Ovary (tissue), 9 donors: Measurements from ENCODE around the gene MOB3B. TPM values are rescaled to one million over a fixed set of nuclear protein-coding genes. Genes with fewer than 3 reads are reported as not detected.

Experiments
- DNase-seq, 5 donors: peaks; one replicate each; pipeline ENCODE4 v3.0.0-alpha.2; 2019 to 2020
- H3K27ac ChIP-seq, 2 donors: fragments of 200-600 bp; one replicate each; pipeline versions ENCODE4 v1.5.1 to v1.8.0; 2019 to 2022
- H3K27me3 ChIP-seq: fragments of 200-600 bp; one replicate; pipeline ENCODE4 v1.8.0; 2022
- H3K36me3 ChIP-seq: fragments of 200-600 bp; sonication (generic); one replicate; pipeline ENCODE4 v1.5.1; 2019
- H3K4me1 ChIP-seq: one replicate; pipeline ENCODE4 v1.8.1; 2013; ENCODE audit warnings: mild to moderate bottlenecking, moderate library complexity; ENCODE audit not compliant: insufficient read depth
- H3K4me3 ChIP-seq: fragments of 200-600 bp; sonication (generic); one replicate; pipeline ENCODE4 v1.5.1; 2017
- H3K9me3 ChIP-seq, 2 donors: fragments of 200-600 bp in 1 of 2; sonication (generic) in 1 of 2; one replicate each; pipeline versions ENCODE4 v1.5.1 to v1.8.1; 2013 to 2019; ENCODE audit warnings: mild to moderate bottlenecking in 1 of 2, moderate library complexity in 1 of 2
- EP300 ChIP-seq: sonication (generic); formaldehyde crosslinking; IDR thresholded peaks from one replicate; pipeline ENCODE4 v1.6.1; 2017; ENCODE audit warnings: antibody characterized with exemption
- POLR2A ChIP-seq: fragments of 450-650 bp; IDR thresholded peaks from one replicate; pipeline ENCODE4 v1.6.1; 2017; ENCODE audit warnings: antibody characterized with exemption, mild to moderate bottlenecking, moderate library complexity
- WGBS, 3 donors: extraction: QIAGEN DNeasy Blood & Tissue Kit in 1 of 3; methylation state at CpG; one replicate each; pipeline versions ENCODE4 v1.1.5 to v1.1.7; 2013 to 2017; 5-methylcytosine and 5-hydroxymethylcytosine counted together
- intact Hi-C, 4 donors: fragments of 100-400 bp; cut with DNase I; formaldehyde crosslinking; loops; one replicate each; pipeline versions ENCODE4 v1.11.0 to v1.15.1; 2022 to 2023
- polyA plus RNA-seq, 2 donors: library from polyadenylated mRNA; stranded (reverse); fragments of 200-250 nt in 1 of 2; fragments of 350-450 nt in 1 of 2; fragmentation: Illumina TruSeq in 1 of 2; extraction: RNeasy Lipid Tissue Mini Kit (QIAGEN cat#74804) in 1 of 2; gene quantifications; one replicate each; pipeline ENCODE4 v1.2.3, GENCODE V29; 2013 to 2014
- total RNA-seq, 7 donors: library from RNA; depleted of rRNA in 2 of 7; stranded (reverse); fragments of >200 nt in 2 of 7; fragmentation: NEBNext Ultra II Directional in 3 of 7; extraction: Animal tissue kit (Norgen Biotek cat#: 25700) in 3 of 7; gene quantifications; one replicate each; pipeline versions ENCODE4 v1.1.0 to v1.2.4, GENCODE V29; 2016 to 2023
- TF ChIP-seq, protein P1 (sequence below), 3 donors: fragments of 450-650 bp in 2 of 3; fragments of 200-600 bp in 1 of 3; IDR thresholded peaks; one replicate each; pipeline versions ENCODE4 v1.5.1 to v1.8.0; 2016 to 2022; ENCODE audit warnings: antibody characterized with exemption in 3 of 3, mild to moderate bottlenecking in 1 of 3
- donor health status: DM: no; HTN: no; CAD: no; lungs with moderate emphysema.
- donor health status: DM: no; HTN: no; CAD: no.
- donor health status: Bipolar disorder and iron deficiency.
- donor health status: DM: yes; HTN: yes; CAD: no.
- donor health status: DM: no; HTN: no; CAD: no.
- donor health status: DM: yes; HTN: yes; CAD: no.

MOB3B gene
- total and polyA plus RNA-seq, 9 donors: 16.3 to 68.2 (median 28.1) TPM

DNA sequence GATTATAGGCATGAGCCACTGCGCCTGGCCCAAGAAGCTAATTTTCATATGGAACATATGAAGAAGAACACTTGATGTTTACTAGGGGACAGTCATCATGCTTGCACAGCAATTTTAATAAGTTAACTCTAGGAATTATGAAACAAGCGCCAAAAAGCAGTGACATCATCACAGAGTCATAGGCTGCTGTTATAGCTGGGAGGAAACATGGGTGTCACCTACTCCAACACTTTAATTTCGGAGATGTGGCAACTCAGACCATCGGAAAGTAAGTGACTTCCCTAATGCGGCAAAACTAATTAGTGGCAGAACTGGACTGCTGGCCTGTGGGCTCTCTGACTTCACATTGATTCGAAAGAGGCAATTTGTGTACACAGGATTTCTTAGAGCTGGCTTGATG, 194.5 kb downstream of the MOB3B start:
- no peak for DNase-seq
- TF ChIP-seq POLR2A (no peak), EP300 (no peak)
- TF ChIP-seq, protein P1, sequence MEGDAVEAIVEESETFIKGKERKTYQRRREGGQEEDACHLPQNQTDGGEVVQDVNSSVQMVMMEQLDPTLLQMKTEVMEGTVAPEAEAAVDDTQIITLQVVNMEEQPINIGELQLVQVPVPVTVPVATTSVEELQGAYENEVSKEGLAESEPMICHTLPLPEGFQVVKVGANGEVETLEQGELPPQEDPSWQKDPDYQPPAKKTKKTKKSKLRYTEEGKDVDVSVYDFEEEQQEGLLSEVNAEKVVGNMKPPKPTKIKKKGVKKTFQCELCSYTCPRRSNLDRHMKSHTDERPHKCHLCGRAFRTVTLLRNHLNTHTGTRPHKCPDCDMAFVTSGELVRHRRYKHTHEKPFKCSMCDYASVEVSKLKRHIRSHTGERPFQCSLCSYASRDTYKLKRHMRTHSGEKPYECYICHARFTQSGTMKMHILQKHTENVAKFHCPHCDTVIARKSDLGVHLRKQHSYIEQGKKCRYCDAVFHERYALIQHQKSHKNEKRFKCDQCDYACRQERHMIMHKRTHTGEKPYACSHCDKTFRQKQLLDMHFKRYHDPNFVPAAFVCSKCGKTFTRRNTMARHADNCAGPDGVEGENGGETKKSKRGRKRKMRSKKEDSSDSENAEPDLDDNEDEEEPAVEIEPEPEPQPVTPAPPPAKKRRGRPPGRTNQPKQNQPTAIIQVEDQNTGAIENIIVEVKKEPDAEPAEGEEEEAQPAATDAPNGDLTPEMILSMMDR (IDR thresholded peaks at IDR 0.05): no peak
- H3K9me3 ChIP-seq: no peaks in the 10 kb centered on the region
- no peaks in the 10 kb centered on the region for H3K27me3 ChIP-seq
- no peak overlapping the region for H3K27ac ChIP-seq
- H3K4me1 ChIP-seq: peaks cover 27% of the 10 kb centered on the region
- no peaks in the 10 kb centered on the region for H3K36me3 ChIP-seq
- intact Hi-C loops: loop anchor here in 3 of 4 donors (5.0 kb wide), 2 partner anchors 192 to 202 kb away; partner anchors contain the start of gene MOB3B (in 2 of the 3)
- no peak overlapping the region for H3K4me3 ChIP-seq
- 88 to 99% (median 95%) methylated on average over 6 of the region's 6 CpGs for WGBS, 3 donors

DNA sequence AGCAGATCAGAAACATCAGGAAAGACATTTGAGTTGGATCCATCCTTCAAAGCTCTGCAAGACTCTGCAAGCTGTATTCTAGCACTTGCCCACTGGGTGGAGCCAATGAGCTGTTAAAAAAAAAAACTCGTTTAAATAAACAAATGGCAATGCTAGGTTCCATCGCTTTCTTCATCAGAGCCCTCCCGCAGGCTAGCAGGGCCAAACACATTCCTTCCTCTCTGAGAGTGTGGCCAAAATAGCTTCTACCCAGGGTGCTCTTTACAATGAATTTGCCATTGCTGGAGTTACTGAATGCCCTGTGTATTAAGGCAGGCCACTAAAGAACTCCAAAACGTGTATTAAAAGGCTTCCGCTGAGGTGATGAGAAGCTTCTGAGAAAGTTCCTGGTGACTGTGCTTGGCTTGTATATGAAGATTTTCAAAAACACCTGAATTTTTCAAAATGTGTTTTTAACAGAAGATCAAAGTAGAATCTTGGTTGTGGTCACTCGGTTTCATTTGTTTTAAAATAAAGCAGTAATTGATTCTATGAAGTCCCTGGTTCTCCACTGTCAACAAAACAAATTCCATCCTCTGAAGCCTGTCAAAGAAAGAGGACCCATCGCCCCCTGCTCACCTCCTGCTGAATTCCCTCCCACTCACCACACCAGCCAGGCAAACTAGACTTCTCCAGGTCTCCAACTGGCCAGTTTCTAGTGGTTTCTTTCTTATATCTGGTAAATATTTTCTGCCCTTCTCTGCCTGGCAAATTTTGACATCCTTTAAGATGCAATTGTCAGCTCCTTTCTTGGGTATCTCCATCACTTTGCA, 196.2 kb downstream of the MOB3B start:
- DNase-seq: peak; percentile 66 to 71 (median 67)

DNA sequence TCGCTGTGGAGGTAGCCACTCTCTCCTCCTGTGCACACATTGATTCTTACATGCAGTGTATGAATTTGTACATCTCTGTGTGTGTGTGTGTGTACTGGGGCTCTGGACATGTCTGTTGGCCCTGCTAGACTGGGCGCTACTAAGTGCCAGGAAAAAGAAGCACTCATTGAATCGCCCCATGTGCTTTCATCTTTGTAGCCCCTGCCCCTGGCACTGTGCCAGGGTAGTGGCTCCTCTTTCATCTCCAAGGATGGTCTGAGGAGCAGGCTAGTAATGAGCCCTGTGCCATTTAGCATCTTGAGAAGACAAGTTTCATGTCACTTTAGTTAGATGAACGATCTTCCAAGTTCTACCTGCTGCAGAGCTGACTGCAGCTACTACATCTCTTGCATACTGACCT, 198.2 kb downstream of the MOB3B start:
- Histone ChIP-seq H3K4me3 (no peak overlapping the region), H3K27ac (no peak overlapping the region), H3K27me3 (no peaks in the 10 kb centered on the region), H3K4me1 (peaks cover 1% of the 10 kb centered on the region), H3K9me3 (no peaks in the 10 kb centered on the region), H3K36me3 (no peaks in the 10 kb centered on the region)
- TF ChIP-seq, protein P1 (IDR thresholded peaks at IDR 0.05): no peak
- no peak for TF ChIP-seq POLR2A
- no peak for TF ChIP-seq EP300
- WGBS, 3 donors: 85 to 91% (median 88%) methylated on average over 4 of the region's 4 CpGs
- intact Hi-C loops: loop anchor here in 1 of 4 donors (5.0 kb wide), 1 partner anchor 216 kb away; no protein-coding TSS in a partner anchor
- DNase-seq: no peak

More for the DNA sequence above, 196.2 kb downstream of the MOB3B start:
- WGBS, 3 donors: 30 to 40% (median 32%) methylated on average over 7 of the region's 7 CpGs
- intact Hi-C loops: loop anchor here in 2 of 4 donors (2.0 to 5.0 kb wide), 2 partner anchors 214 to 215 kb away; no protein-coding TSS in a partner anchor
- no peak overlapping the region for H3K4me3 ChIP-seq
- no peak overlapping the region for H3K27ac ChIP-seq
- no peaks in the 10 kb centered on the region for H3K36me3 ChIP-seq
- TF ChIP-seq EP300 (no peak), POLR2A (no peak)
- TF ChIP-seq, protein P1 (IDR thresholded peaks at IDR 0.05): peak; percentile 77 to 87 (median 83)
- H3K9me3 ChIP-seq: no peaks in the 10 kb centered on the region
- H3K4me1 ChIP-seq: peaks cover 17% of the 10 kb centered on the region
- H3K27me3 ChIP-seq: no peaks in the 10 kb centered on the region

DNA sequence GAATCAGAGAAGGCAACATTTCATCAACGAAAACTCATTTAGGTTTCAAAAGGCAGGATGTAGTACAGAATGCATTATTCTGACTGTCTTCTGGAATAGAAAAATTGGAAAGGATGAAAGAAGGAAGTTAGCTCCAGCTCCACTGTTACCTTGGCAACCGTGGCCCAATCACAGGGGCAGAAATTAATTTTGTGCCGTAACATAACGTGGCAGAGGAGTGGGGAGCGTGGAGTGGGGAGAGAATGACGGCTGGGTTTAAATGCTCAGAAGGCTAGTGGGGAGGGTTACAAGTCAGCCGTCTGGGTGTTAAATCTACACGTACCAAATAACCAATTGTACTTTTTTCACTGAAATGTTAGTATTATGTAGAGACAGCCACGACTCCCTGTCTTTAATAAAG, 200.3 kb downstream of the MOB3B start:
- TF ChIP-seq EP300 (no peak), POLR2A (no peak)
- TF ChIP-seq, protein P1 (IDR thresholded peaks at IDR 0.05): no peak
- 83 to 89% (median 86%) methylated on average over 9 of the region's 9 CpGs for WGBS, 3 donors
- H3K9me3 ChIP-seq: no peaks in the 10 kb centered on the region
- H3K36me3 ChIP-seq: no peaks in the 10 kb centered on the region
- intact Hi-C loops: loop anchor here in 1 of 4 donors (10.0 kb wide), 1 partner anchor 356 kb away; no protein-coding TSS in a partner anchor
- no peak overlapping the region for H3K4me3 ChIP-seq
- H3K4me1 ChIP-seq: no peaks in the 10 kb centered on the region
- H3K27me3 ChIP-seq: no peaks in the 10 kb centered on the region
- H3K27ac ChIP-seq: no peak overlapping the region
- no peak for DNase-seq
